GM18520 (cell line): Measurements from ENCODE around the gene CFAP52.
A peak's percentile ranks its signal among the peaks of the same experiment; 100 is the strongest.
"Not testable (repeated sequence)": the region's sequence is repeated elsewhere in the genome, so short reads cannot be mapped to it uniquely, and the experiment has no call there.

Source experiments
- ATAC-seq: cut with Tn5 transposase; IDR thresholded peaks from one replicate; pipeline ENCODE4 v1.9.1; 2021; ENCODE audit not compliant: unreplicated experiment

Gene CFAP52

DNA sequence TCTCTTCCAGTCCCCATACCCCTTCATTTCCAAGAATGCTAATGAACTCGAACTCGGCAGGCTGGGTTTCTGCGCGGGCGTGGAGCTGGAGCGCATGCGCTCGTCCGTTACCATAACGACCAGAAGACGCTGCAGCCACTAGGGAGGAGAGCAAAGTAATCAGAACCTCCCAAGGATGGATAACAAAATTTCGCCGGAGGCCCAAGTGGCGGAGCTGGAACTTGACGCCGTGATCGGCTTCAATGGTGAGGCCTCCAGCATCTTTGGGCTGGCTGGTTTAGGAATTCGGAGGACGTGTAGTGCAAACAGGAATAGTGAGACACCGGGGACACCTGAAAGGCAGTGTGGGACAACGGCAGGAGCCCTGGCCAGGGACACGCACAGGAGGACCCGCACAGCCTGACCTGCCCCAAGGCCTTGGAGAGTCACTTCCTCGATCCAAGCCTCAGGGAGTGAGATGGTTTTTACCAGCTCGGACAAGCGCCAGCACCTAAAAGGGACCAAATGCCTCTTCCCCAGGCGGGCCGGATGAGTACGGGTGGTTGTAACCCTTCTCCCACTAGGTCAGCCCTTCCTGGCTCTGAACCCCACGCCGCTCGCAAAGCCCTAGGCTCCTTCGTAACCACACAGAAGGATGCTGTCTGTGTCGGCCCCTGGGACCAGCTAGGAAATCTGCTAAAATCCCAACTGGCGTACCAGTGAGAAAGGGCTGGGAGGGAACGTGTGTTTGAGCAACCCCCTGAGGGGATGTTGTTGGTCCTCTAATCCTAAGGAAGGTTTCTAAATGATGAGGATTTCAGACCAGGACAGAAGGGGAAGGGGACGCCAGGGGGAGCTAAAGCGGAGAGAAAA, at the start of gene CFAP52:
TSS of gene CFAP52 (plus strand) at position 122 of the 852 bp plus-strand sequence. CDS start at position 176, 54 bp downstream.
- peak; percentile 48 for ATAC-seq

DNA sequence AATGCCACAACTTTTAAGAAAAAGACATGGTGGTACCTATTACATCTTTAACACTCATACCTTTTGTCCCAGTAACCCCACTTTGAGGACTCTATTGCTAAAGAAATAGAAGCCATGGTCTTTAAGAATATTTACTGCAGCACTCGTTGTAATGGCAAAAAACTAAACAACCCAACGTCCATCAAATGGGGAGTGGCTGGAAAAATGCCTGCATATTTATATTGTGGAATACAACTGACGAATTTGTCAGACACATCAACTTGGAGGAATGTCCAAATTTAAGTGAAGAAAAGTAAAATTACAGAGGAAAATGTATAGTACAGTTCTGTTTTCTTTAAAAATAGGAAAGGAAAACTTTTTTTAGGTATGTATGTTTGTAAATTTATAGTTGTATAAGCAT, 48.7 kb upstream of the CFAP52 start:
- no peak for ATAC-seq

- ATAC-seq = no peak
These were observed 47.3 kb upstream of the CFAP52 start for GRCh38 chr17:9529033-9529700.

- no peak for ATAC-seq
These were observed 45.4 kb upstream of the CFAP52 start for GRCh38 chr17:9531034-9531433.

- ATAC-seq = no peak
These were observed 43.7 kb upstream of the CFAP52 start for GRCh38 chr17:9532715-9533114.

DNA sequence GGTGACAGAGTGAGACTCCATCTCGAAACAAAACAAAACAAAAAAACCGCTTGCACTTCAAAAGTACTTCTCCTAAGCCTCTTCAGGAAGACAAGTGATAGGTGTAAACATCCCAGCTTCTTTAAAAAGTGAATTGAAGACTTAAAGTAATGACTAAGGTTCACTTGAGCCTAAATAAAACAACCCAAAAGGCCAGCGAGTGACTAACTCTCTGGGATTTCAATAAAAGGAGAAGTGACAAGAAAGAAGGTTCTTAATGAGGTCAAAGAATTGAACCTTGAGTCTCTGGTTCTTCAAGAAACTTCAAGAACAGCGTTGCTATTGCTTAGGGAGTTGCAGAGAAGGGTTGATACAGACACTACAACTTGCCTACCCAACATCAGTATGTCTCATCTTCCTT, 43.0 kb upstream of the CFAP52 start:
- no peak for ATAC-seq

DNA sequence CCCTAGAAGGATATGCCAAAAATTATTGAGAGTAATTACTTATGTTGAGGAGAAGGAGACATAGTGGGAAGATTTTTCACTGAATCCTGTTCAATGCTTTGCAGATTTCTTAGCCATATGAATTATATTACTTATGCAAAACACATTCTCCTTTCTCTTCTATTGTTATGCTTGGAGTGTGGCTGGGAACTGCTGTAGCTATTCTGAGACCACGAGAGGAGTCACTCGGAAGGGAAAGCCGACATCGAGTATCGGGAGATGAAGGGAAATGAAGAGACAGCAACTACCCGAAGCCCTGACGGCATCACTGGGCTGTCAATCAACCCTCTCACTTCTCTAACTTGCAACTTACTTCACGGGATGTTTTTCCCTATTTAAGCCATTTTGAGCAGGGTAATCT, 40.4 kb upstream of the CFAP52 start:
- ATAC-seq = no peak

GRCh38 chr17:9537177-9537776, 39.2 kb upstream of the CFAP52 start:
- no peak for ATAC-seq

DNA sequence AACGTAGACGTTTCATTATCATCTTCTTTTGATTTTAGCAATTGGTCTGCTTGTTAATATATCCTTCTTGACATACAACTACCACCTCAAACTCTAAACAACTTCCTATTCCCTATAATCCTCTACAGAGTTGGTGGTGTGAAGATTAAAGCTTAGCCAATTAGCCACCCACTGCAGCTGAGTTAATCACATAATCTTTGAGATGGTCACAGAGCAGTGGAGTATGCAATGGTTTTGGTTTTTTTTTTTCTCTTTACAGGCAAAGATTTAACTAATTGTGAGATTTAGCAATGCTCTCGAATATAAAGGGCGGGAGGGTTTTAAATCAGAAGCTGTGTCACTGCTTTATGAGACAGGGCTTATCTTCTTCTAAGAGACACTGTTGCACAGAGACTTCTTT, 37.8 kb upstream of the CFAP52 start:
- no peak for ATAC-seq

DNA sequence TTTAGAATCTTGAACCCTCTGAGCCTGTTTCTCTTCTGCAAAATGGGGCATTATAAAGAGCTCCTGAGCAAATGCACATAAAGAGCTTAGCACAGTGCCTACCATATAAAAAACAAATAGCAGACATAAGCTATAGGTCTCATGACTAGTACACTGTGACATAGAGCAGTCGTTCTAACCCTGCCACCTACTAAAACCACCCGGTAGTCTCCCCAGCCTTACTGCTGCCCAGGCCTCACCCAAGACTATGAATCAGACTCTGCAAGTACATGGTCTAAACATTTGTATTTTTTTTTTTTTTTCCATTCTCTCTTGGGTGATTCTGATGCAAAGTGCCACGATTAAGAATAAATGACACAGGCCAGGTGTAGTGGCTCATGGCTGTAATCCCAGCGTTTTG, 34.7 kb upstream of the CFAP52 start:
- no peak for ATAC-seq

DNA sequence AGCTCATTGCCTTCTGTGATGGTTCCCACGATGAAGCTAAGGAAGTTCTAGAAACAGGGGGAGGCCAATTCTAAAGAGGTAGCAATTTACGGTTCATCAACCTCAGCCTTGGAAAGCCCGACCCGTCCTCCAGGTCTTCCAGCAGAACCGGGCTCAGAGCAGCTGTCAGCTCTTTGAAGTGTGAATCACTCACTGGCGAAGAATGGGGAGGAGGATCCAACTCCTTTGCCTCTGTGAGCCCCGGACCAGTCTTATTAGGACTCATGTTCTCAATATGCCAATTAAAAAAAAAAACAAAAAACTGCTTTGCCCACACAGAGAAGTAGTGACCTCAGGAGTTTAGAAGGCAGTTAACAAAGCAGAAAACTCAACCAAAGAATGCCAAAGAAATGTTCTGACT, 32.2 kb upstream of the CFAP52 start:
- ATAC-seq = no peak

GRCh38 chr17:9549215-9549614, 27.2 kb upstream of the CFAP52 start:
- no peak for ATAC-seq

DNA sequence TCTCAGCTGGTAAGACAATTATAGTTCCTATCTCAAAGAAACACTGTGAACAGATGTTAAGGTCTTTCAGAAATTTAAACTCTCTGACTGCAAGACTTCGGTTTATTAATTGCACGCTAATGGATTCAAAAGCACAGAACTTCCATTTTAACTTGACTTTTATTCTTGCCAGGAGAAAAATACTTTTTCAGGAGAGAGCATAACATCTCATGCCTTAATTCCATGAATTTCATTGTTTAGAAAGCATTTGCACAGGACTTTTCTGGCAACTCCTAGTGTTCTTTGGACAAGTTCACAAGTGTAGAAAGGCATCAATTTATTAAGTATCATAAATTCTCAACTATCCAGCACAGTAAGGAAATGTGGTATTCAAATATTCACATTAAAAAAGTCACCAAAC, 23.3 kb upstream of the CFAP52 start:
- no peak for ATAC-seq

DNA sequence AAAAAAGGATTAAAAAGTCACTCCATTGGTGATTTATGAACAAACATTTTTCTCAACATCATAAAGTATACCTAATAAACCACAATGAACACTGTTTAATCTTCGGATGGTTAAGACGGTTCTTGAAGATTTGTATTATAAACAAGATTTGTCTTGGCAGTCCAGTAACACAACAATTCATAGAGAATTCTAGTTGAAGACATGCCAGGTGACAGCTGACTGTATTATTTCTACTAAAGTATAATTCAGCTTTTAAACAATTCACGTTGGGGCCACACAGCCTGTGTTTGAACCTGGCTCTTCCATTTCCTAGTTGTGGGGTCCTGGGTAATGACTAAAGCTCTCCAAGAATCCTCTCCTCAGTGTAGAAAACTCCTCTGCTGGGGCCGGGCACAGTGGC, 22.8 kb upstream of the CFAP52 start:
- ATAC-seq = no peak

GRCh38 chr17:9554715-9555114, 21.7 kb upstream of the CFAP52 start:
- not testable (repeated sequence) for ATAC-seq

DNA sequence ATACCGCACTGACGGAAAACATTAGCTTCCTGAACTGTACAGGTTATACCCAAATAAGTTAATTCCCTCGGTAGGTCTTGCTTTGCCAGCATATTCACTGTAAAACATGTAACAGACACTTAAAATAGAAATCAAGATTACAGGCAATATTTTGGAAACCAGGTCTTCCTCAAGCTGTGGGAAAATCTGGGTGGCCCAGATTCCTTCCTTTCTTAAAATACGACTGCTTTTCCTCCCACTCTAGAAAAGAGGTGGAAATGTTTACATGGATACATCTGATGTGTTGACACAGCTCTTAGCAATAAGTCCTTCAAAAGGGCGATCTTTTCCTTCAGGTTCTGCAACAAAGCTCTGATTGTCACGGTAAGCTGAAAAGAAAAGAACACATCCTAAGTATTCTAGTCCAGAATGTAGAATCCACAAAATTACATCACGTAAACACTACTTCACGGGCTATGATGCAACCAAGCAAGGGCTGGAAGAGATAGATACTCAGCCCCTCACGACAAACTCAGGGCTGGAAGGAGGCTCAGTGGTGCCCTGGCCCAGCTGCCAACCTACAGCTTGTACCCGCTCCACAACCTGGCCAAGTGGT, 19.2 kb upstream of the CFAP52 start:
- no peak for ATAC-seq

DNA sequence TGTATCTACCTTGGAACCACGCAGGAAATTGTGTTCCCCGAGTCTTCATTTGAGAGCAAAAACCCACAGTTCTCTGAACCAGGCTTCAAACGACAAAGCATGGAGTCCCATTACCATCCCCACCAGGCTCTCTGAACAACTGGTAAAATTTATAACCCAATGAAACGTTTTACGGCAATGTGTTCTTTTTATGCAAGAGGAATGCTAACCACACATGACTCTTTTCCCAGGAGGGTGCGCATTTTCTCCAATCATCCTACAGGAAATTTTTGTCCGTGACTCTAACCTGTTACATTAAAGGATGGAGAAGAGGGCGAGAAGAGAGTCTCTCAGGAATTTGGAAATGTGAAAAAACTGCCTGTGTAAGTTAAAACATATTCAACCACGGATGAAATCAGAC, 18.6 kb upstream of the CFAP52 start:
- no peak for ATAC-seq

- ATAC-seq = no peak
These were observed 12.3 kb upstream of the CFAP52 start for GRCh38 chr17:9564104-9564503.

DNA sequence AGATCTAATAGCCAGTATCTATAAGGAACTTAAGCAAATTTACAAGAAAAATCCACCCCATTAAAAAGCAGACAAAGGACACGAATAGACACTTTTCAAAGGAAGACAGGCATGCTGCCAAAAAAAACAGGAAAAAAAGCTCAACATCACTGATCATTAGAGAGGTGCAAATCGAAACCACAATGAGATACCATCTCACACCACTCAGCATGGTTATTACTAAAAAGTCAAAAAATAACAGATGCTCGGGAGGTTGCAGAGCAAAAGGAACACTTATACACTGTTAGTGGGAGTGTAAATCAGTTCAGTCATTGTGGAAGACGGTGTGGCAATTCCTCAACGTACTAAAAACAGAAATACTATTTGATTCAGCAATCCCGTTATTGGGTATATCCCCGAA, 10.4 kb upstream of the CFAP52 start:
- ATAC-seq = no peak

- not testable (repeated sequence) for ATAC-seq
These were observed 9.7 kb upstream of the CFAP52 start for GRCh38 chr17:9566739-9567138.

DNA sequence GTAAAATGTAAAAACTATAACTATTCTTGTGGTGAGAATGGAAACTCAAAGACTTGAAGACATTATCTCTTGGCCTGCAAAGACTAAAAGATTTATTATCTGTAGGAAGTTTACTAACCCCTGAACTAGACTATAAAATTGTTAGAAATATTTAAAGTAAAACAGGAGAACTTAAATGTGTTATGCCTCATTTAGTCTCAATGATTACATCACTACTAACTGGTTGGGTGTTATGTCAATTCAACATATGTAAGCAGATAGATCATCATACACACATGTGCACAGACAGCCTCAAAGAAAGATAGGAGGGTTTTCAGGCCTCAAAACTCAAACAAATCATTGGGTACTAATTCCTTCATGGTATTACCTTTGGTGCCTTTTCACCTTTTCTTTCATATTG, 8.4 kb upstream of the CFAP52 start:
- no peak for ATAC-seq
